ENCODE measurements around the gene AMN1.

GRCh38 chr12:31736472-31736871 lies 7.7 kb upstream of the AMN1 start:
- TF ChIP-seq, protein P1, sequence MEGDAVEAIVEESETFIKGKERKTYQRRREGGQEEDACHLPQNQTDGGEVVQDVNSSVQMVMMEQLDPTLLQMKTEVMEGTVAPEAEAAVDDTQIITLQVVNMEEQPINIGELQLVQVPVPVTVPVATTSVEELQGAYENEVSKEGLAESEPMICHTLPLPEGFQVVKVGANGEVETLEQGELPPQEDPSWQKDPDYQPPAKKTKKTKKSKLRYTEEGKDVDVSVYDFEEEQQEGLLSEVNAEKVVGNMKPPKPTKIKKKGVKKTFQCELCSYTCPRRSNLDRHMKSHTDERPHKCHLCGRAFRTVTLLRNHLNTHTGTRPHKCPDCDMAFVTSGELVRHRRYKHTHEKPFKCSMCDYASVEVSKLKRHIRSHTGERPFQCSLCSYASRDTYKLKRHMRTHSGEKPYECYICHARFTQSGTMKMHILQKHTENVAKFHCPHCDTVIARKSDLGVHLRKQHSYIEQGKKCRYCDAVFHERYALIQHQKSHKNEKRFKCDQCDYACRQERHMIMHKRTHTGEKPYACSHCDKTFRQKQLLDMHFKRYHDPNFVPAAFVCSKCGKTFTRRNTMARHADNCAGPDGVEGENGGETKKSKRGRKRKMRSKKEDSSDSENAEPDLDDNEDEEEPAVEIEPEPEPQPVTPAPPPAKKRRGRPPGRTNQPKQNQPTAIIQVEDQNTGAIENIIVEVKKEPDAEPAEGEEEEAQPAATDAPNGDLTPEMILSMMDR (conservative IDR thresholded peaks at IDR 0.05; ENCODE audit: low read depth, low read length) = no peak
- no peak for TF ChIP-seq EZH2 (IDR thresholded peaks at IDR 0.05; ENCODE audit: low read length, unreplicated experiment)

Measured in PC-3 (cell line).